ENCODE measurements around the gene TRIM62.

DNA sequence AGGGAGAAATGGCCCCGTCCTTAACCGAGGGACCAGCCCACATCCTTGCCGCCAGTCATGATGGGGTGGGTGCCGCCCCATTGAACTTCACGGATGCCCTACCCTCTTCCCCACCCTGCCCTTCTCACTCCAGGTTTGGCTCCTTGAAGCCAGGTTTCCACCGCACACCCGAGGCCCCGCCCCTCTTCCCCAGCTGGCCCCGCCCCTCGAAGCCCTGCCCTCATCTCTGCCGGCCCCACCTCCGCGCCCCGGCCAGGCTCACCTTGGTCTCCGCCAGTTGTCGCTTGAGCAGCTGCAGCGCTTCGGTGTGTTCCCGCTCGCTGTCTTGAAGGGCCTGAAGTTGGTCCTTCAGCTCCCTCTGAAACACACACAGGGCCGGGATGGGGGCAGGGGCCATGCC, 16.6 kb downstream of the TRIM62 start:
- TF ChIP-seq CTCF (IDR thresholded peaks at IDR 0.05; ENCODE audit: insufficient read depth, low read depth, low read length), result no peak
- no peak for TF ChIP-seq EZH2 (IDR thresholded peaks at IDR 0.05; ENCODE audit: insufficient read depth, low read length)

All from astrocyte (in vitro differentiated cells and primary cell).